Muscle of leg (tissue), 16 donors: ENCODE data around the gene MPIG6B. TPM values are rescaled to one million over a fixed set of nuclear protein-coding genes. Genes with fewer than 3 reads are reported as not detected.

Experiments used
- DNase-seq: peaks from one replicate; pipeline ENCODE4 v3.0.0; 2013
- H3K27ac ChIP-seq: one replicate; pipeline ENCODE4 v1.5.1; 2013; ENCODE audit warnings: mild to moderate bottlenecking, low read length, control low read depth
- H3K27me3 ChIP-seq: one replicate; pipeline ENCODE4 v1.6.1; 2013; ENCODE audit warnings: low read length; ENCODE audit not compliant: control insufficient read depth, insufficient read depth
- H3K36me3 ChIP-seq: one replicate; pipeline ENCODE4 v1.6.1; 2013; ENCODE audit warnings: low read length; ENCODE audit not compliant: control insufficient read depth, insufficient read depth
- H3K4me1 ChIP-seq: one replicate; pipeline ENCODE4 v1.6.1; 2013; ENCODE audit warnings: low read length; ENCODE audit not compliant: control insufficient read depth, insufficient read depth
- H3K4me3 ChIP-seq: one replicate; pipeline ENCODE4 v1.5.1; 2013; ENCODE audit warnings: low read length, control low read depth
- H3K9me3 ChIP-seq: replicated peaks from 2 replicates; pipeline ENCODE4 v1.6.1; 2013; ENCODE audit warnings: low read depth, low read length; ENCODE audit not compliant: control insufficient read depth
- WGBS: methylation state at CpG from one replicate; pipeline ENCODE4 v1.1.5; 2013; ENCODE audit warnings: missing lambda C conversion rate; ENCODE audit not compliant: insufficient coverage; 5-methylcytosine and 5-hydroxymethylcytosine counted together
- long read RNA-seq, 11 donors: transcript quantifications; one replicate each; lab custom pipeline, GENCODE V29; 2026
- polyA plus RNA-seq, 8 donors: library from polyadenylated mRNA; unstranded; fragments of 120-200 nt; gene quantifications; one replicate each; pipeline versions ENCODE4 v1.2.1 to v1.2.3, GENCODE V29; 2013; ENCODE audit warnings: inconsistent platforms in 1 of 8, low replicate concordance in 1 of 8; ENCODE audit not compliant: insufficient read length in 8 of 8, insufficient read depth in 1 of 8
- total RNA-seq: library from RNA; stranded (reverse); fragments of 120-200 nt; gene quantifications from one replicate; pipeline ENCODE4 v1.2.4, GENCODE V29; 2013

Gene MPIG6B
- 0.09 TPM for total RNA-seq
- 1 to 10 TPM in 1 of 8 donors, under 1 TPM in 7; 0.44 to 1.2 (median 0.74) TPM for polyA plus RNA-seq
- long read RNA-seq, donor 1: 0 reads
- long read RNA-seq, donor 2: 0 reads
- long read RNA-seq, donor 3: 0 reads
- long read RNA-seq, donor 4: 0 reads
- long read RNA-seq, donor 5, partial matches to known transcripts: 0 of 1 reads
- long read RNA-seq, donor 5, other reads (novel, unspliced or antisense): 0 of 1 reads
- long read RNA-seq, donor 6, partial matches to known transcripts: 0 of 1 reads
- long read RNA-seq, donor 6, other reads (novel, unspliced or antisense): 0 of 1 reads
- long read RNA-seq, donor 7: 0 reads
- long read RNA-seq, donor 8: 0 reads
- long read RNA-seq, donor 9, partial matches to known transcripts: 41 of 129 reads
- long read RNA-seq, donor 9, other reads (novel, unspliced or antisense): 88 of 129 reads
- long read RNA-seq, donor 10, partial matches to known transcripts: 269 of 383 reads
- long read RNA-seq, donor 10, other reads (novel, unspliced or antisense): 114 of 383 reads
- long read RNA-seq, donor 11: 0 reads

- no peak within 1 kb of the TSS for H3K27ac ChIP-seq
- DNase-seq: no peak
- no peak within 1 kb of the TSS for H3K4me3 ChIP-seq
- no peaks in the 10 kb centered on the region for H3K9me3 ChIP-seq
- peaks cover 41% of the 10 kb centered on the region for H3K36me3 ChIP-seq
- H3K27me3 ChIP-seq: no peaks in the 10 kb centered on the region
- H3K4me1 ChIP-seq: peaks cover 13% of the 10 kb centered on the region
- 70% methylated on average over 31 of the region's 46 CpGs for WGBS
Measured at GRCh38 chr6:31723245-31723979, at the start of gene MPIG6B. TSS of gene MPIG6B (plus strand) at chr6:31723373. CDS start at chr6:31723384, 11 bp downstream.

GRCh38 chr6:31676322-31676903 lies 46.8 kb upstream of the MPIG6B start:
- peaks cover 26% of the 10 kb centered on the region for H3K36me3 ChIP-seq
- WGBS: 74% methylated on average over 4 of the region's 4 CpGs
- H3K9me3 ChIP-seq: no peaks in the 10 kb centered on the region
- no peak for DNase-seq
- no peak overlapping the region for H3K27ac ChIP-seq
- H3K27me3 ChIP-seq: peaks cover 5% of the 10 kb centered on the region
- peaks cover 11% of the 10 kb centered on the region for H3K4me1 ChIP-seq
- no peak overlapping the region for H3K4me3 ChIP-seq

- no peak for DNase-seq
- H3K27me3 ChIP-seq: peaks cover 10% of the 10 kb centered on the region
- no peak overlapping the region for H3K27ac ChIP-seq
- H3K4me1 ChIP-seq: peaks cover 15% of the 10 kb centered on the region
- peaks cover 21% of the 10 kb centered on the region for H3K36me3 ChIP-seq
- H3K9me3 ChIP-seq: no peaks in the 10 kb centered on the region
- 80% methylated on average over 1 of the region's 6 CpGs for WGBS
- no peak overlapping the region for H3K4me3 ChIP-seq
Measured at GRCh38 chr6:31676904-31677303, 46.3 kb upstream of the MPIG6B start.

- DNase-seq: no peak
- Histone ChIP-seq H3K27me3 (peaks cover 12% of the 10 kb centered on the region), H3K4me1 (peaks cover 18% of the 10 kb centered on the region), H3K9me3 (no peaks in the 10 kb centered on the region), H3K36me3 (peaks cover 12% of the 10 kb centered on the region), H3K27ac (no peak overlapping the region), H3K4me3 (no peak overlapping the region)
- WGBS: 51% methylated on average over 6 of the region's 8 CpGs
Measured at GRCh38 chr6:31677955-31678354, 45.2 kb upstream of the MPIG6B start.

GRCh38 chr6:31680226-31681134 lies 42.7 kb upstream of the MPIG6B start, which contains the start of gene LY6G5C:
TSS of gene LY6G5C (minus strand) at chr6:31681067. CDS start at chr6:31680373, 694 bp downstream.
- 3% methylated on average over 15 of the region's 17 CpGs for WGBS
- peak within 1 kb of the TSS; percentile 59 for H3K27ac ChIP-seq
- H3K4me1 ChIP-seq: peaks cover 27% of the 10 kb centered on the region
- H3K27me3 ChIP-seq: peaks cover 12% of the 10 kb centered on the region
- H3K9me3 ChIP-seq: no peaks in the 10 kb centered on the region
- peak within 1 kb of the TSS; percentile 54 for H3K4me3 ChIP-seq
- DNase-seq: peak; percentile 93
- peaks cover 3% of the 10 kb centered on the region for H3K36me3 ChIP-seq

GRCh38 chr6:31681135-31681671 lies 42.0 kb upstream of the MPIG6B start:
- peaks cover 27% of the 10 kb centered on the region for H3K4me1 ChIP-seq
- peaks cover 10% of the 10 kb centered on the region for H3K36me3 ChIP-seq
- DNase-seq: peak; percentile 44
- peak overlapping the region; percentile 54 for H3K4me3 ChIP-seq
- H3K9me3 ChIP-seq: no peaks in the 10 kb centered on the region
- 1% methylated on average over 33 of the region's 40 CpGs for WGBS
- H3K27me3 ChIP-seq: peaks cover 12% of the 10 kb centered on the region
- H3K27ac ChIP-seq: peak overlapping the region; percentile 20

GRCh38 chr6:31683591-31683990 lies 39.6 kb upstream of the MPIG6B start:
- WGBS: 54% methylated on average over 12 of the region's 13 CpGs

GRCh38 chr6:31686483-31686882 lies 36.7 kb upstream of the MPIG6B start:
- H3K36me3 ChIP-seq: peaks cover 62% of the 10 kb centered on the region
- 80% methylated on average over 3 of the region's 5 CpGs for WGBS

More at GRCh38 chr6:31683591-31683990, 39.6 kb upstream of the MPIG6B start:
- Histone ChIP-seq H3K4me3 (no peak overlapping the region), H3K4me1 (peaks cover 27% of the 10 kb centered on the region), H3K27me3 (peaks cover 12% of the 10 kb centered on the region), H3K27ac (no peak overlapping the region), H3K9me3 (no peaks in the 10 kb centered on the region), H3K36me3 (peaks cover 34% of the 10 kb centered on the region)
- no peak for DNase-seq

GRCh38 chr6:31687321-31687720 lies 35.9 kb upstream of the MPIG6B start:
- 73% methylated on average over 6 of the region's 8 CpGs for WGBS
- Histone ChIP-seq H3K36me3 (peaks cover 67% of the 10 kb centered on the region), H3K27me3 (peaks cover 1% of the 10 kb centered on the region), H3K4me3 (no peak overlapping the region), H3K9me3 (no peaks in the 10 kb centered on the region), H3K27ac (no peak overlapping the region), H3K4me1 (peaks cover 12% of the 10 kb centered on the region)
- no peak for DNase-seq

More at GRCh38 chr6:31686483-31686882, 36.7 kb upstream of the MPIG6B start:
- peaks cover 6% of the 10 kb centered on the region for H3K27me3 ChIP-seq
- H3K4me1 ChIP-seq: peaks cover 15% of the 10 kb centered on the region
- no peak overlapping the region for H3K4me3 ChIP-seq
- H3K27ac ChIP-seq: no peak overlapping the region
- no peak for DNase-seq
- no peaks in the 10 kb centered on the region for H3K9me3 ChIP-seq
